ELF-1 (cell line): ENCODE measurements around the gene GPR27.
A peak's percentile ranks its signal among the peaks of the same experiment; 100 is the strongest.

Experiments used
- DNase-seq: peaks from one replicate; pipeline ENCODE4 v3.0.0-alpha.2; 2016; ENCODE audit warnings: low read depth, low spot score

GPR27 gene

DNA sequence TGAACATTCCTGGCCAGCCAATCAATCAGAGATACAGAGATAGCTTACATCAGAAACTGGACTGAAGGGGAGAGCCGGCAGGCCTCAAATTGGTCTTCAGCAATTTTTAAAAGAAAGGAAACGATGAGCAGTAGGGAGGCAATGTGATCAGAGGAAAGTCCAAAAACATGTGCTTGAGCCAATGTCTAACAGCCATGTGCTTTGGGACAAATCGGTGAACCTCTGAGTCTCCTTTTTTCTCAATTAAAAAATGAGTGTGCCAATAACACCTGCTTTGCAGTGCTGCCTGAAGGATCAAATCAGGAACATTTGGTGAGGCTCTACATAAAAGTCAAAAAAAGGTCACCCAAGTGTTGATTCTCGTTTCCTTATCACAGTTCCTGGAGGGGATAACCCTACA is 21.0 kb upstream of the GPR27 start:
- DNase-seq = no peak

DNA sequence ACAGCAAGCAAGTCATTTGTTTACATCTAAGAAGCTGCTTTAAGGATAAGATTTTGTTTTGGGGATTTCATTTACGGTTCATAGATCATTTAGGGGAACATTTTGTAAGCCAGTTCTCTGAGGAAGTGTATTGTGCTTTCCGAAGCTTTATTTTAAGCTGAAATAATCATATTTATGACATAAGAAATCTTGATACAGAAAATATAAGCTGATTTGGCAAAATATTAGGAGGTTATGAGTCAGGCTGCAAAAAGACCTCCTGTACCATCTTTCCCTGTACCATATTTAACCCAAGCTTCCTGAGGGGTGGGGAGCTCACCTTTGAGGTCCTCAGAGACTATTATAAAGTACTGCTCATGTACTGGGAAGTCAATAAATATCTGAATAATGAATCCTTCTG is 20.3 kb upstream of the GPR27 start:
- no peak for DNase-seq

DNA sequence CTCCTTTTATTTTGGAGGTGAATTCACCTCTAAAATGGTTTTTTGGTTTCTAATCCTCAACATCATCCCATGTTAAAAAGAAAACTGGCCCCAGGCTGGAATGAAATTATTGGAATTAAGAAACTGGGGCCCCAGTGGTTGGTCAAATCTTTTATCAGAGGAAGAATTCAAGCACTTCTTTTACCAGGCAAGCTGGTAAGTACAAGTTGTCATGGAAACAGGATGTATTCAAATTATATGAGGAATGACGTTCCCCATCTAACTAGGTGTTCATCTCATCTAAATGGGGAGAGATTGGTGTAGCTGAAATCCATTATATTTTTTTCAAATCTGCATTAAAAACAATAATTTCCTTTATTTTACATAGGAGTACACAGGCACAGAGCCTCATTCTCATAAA is 18.8 kb upstream of the GPR27 start:
- DNase-seq = no peak

DNA sequence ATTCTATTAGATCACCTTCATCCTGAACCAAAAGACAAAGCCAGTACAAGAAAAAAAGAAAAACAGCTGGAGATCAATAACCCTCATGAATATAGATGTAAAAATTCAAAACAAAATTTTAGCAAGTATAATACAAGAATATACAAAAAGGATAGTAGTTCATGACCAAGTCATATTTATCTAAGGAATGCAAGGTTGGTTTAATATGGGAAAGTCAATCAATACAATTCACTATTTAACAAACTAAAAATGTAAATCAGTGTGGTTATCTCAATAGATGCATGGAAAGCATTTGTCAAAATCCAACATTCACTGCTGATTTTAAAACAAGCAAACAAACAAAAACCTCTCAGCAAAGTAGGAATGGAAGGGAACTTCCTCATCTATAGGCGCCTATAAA is 11.0 kb upstream of the GPR27 start:
- DNase-seq = no peak

DNA sequence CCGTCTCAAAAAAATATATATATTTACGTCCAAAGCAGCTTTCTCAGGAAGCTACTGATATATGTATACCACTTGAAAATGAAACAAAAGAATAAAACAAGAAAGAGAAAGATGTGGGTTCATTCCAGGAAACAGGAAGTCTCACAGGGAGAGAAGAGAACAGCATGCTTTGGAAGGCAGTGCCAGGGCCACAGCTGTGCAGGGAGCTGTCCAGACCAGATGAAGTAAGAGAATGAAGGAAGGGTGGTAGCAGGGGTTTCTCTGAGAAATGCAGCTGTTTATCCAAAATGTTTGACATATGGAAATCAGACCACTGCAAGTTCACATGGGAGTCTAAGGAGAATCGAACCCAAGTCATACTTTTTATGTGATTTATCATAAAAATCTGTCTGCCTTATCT is 8.9 kb upstream of the GPR27 start:
- DNase-seq = no peak

DNA sequence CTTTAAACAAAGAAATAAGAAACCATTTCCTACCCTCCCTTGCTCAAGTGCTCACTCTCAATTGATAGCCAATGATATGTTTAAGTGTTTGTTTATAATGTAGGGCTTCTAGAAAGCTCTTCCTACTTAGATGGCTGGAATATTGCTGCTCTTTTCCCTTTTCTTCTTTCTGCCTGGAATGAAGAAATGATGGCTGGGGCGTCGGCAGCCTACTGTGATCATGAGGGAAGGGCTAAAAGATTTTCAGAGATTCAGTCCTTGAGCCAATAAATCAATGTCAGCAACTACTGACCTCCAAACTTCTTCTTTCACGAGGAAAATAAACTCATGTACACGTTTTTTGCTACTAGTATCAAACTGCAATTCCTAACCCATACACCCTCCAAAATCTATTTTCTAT is 2.1 kb upstream of the GPR27 start:
- no peak for DNase-seq

DNA sequence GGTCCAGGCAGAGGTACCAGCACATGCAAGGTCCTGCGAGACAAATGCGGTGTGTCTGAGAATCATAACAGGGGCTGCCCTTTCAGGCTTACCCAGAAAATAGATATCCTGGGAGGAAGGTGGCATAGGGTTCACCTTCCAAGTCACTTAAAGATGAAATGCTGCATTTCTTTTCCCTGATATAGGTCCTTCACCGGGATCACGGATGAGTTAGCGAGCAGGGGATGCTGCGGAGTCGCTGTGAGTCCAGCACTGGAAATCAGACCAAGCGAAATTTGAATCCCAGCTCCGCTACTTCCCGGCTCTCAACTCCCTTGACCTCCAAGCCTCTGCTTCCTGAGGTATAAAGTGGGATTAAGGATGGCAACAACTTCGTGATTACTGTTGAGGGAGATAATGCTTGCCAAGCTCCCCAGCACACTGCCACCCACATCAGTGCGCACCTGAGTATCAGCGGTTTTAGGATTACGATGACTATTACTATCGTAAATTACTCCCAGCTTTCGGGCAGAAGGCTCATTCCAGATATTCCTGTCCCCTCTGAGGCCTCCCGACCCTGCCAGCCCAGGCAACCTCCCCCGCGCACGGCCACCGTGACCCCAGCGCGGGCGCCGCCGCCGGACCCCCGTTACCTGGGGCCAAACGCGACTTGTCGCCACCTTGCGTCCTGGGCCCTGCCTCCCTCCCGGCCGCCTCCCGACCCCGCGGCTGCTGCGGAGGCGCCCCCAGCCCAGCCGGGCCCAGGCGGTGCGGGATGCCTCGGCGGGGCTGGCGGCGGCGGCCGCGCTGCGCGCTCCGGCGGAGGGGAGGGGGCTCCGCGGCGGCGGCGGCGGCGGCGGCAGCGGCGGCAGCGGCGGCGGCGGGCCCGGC is 589 bp upstream of the GPR27 start:
- DNase-seq = peak; percentile 24

DNA sequence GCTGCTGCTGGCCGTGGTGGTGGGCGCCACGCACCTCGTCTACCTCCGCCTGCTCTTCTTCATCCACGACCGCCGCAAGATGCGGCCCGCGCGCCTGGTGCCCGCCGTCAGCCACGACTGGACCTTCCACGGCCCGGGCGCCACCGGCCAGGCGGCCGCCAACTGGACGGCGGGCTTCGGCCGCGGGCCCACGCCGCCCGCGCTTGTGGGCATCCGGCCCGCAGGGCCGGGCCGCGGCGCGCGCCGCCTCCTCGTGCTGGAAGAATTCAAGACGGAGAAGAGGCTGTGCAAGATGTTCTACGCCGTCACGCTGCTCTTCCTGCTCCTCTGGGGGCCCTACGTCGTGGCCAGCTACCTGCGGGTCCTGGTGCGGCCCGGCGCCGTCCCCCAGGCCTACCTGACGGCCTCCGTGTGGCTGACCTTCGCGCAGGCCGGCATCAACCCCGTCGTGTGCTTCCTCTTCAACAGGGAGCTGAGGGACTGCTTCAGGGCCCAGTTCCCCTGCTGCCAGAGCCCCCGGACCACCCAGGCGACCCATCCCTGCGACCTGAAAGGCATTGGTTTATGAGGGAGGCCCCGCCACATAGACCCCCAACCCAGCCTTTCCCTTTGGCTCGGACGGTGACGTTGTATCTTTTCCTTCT is 1.1 kb downstream of the GPR27 start:
- DNase-seq = peak; percentile 43

DNA sequence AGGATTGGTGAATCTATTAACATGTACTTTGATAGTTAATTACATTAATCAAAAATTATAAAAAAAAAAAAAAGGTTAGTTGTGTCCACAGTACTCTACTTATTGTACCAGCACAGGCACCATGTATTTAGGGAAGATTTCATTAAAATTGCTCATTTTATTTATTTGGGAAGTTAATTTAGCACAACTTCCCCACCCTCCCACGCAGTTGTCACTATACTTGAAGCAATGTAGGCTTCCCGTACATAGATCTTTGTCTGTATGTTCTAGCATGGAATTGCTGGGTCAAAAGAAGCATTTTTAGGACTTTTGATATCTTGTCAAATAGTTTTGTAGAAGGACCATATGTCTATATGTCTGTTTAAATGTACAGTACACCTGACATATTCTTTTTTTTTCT is 4.4 kb downstream of the GPR27 start:
- no peak for DNase-seq

DNA sequence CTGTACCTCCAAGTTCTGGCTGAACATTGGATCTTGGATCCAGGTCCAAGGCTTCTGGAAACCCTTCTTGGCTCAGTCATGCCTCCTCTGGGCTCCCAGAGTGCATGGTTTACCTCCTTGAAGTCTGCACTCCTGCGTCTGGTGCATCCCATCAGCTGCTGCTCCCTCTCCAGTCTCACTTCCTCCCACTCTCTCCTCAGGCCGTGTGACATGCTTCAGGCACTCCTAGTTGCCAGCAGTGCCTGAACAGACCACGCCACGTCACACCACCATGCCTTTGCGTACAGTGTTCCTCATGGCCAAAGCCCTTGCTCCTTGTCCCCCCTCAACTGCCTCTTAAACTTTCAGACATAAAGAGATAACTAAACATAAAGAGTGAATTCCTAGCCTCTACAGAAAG is 5.7 kb downstream of the GPR27 start:
- DNase-seq = no peak

DNA sequence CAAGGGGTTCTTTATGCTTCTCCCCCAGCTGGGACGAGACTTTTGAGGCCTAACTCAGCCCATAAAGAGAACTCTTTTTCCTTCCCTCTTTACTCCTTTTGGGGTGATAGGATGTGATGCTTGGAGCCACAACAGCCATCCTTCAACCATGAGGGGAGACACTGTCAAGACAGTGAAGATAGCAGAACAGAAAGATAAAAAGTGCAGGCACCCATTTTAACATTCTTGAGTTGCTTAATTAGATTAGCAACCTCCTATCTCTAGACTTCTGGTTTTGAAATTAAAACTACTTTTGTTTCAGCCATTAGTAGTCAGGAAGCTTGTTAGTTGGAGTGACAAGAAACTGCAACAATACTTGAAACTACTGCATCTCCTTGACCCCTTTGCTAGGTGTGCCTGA is 6.5 kb downstream of the GPR27 start:
- no peak for DNase-seq

DNA sequence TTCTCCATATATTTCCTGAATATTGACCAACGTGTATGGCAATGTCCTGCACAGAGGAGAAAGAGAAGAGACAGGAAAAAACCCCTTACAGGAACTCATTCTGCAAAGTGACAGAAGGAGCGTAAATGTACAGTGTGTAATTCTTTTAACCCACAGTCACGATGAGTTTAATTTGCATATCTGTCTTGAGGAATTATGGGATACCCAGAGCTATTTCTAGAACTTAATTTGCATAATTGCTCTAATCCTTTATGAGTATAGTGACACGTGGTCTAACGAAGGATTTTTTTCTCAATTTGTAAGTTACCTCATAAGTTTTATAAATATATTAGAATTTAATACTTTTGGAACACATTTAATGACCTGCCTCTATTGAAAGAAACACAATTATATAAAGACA is 9.8 kb downstream of the GPR27 start:
- DNase-seq = no peak

DNA sequence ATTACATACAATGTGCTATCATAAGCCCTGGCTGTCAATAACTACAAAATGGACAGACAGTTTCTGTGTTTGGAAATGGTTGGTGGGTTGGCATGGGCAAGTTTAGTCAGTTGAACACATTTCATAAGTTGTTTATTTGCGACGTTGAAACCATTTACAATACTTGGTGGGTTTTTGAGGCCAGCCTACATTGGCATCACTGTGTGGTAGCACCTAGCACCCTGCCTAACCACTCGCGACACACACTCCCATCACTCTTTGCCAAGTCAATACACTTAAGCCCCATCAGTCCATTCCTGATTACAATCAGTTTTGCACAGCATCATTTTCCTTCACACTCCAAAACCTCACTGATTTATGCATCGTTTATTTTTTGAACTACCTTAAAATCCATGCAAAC is 17.5 kb downstream of the GPR27 start:
- no peak for DNase-seq

DNA sequence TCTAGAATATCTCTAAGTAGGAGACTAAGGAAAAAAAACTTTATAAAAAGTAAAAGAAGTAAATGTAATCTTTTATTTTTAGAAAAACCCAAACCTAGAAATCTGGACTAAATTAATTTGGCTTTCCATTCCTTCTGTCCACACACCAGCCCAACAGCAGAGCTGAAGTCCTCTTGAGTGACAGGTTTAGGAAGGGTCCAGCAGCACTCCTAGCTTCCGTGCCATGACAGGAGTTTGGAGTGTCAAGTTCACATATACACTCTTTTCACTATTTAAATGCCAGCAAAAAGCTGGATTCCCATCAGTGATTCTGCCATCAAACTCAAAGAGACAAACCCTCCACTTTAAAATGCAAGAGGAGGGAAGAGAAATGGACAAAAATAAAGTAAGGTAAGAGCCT is 18.2 kb downstream of the GPR27 start:
- no peak for DNase-seq

DNA sequence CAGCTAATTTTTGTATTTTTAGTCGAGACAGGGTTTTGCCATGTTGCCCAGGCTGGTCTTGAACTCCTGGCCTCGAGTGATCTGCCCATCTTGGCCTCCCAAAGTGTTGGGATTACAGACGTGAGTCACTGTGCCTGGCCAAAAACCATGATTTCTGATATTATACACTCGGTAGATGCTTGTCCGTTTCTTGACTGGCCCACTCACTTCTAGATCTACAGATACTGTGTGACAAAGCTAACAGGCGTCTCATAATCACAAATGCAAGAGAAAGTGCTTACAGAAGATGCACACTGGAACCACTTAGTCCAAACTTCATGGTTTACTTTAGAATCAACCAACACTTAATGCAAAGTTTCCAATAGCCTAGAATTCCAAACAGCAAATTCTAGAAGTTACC is 22.9 kb downstream of the GPR27 start:
- DNase-seq = no peak

DNA sequence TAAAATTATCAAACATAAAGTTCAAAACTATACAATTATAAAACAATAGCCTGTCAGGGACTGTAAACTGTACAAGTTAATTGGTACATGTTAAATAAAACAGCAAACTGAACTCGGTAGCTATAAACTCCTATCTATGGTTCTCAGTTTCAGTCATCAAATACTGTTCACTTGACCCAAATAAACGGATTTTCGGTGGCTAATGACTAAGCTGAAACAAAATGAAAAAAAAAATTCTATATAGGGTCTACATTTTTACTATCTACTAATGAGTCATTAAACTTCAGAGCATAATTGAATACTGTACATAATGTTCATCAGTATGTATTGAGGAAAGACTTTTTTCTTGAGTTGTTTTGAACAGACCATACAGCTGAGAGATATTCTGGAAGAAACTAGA is 24.7 kb downstream of the GPR27 start:
- DNase-seq = no peak

DNA sequence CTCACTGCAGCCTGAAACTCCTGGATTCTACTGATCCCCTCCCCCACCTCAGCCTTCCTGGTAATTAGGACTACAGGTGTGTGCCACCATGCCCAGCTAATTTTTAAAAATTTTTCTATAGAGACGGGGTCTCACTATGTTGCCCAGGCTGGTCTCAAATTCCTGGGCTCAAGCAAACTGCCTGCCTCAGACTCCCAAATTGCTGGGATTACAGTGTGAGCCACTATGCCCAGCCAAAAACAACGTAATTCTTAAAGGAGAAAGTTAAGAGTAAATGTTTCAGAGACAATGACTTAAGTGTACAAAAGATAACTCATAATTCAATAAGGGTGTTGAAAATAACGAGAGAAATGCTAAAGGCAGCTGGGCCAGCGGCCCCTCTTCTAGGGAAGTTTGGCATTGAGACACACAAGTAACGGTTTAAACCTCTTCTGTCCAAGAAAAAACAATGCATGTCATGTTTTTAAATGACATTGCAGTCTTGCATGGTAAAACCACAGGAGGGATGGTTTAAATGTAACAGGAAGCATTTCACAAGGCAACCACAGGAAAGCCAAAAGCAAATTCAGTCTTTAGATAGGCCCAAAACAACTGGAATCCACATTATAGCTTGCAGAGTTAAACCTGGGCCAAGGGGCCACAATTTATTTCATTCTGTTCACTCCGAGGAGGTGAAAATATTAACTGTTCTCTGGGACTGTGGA is 26.2 kb downstream of the GPR27 start:
- no peak for DNase-seq

DNA sequence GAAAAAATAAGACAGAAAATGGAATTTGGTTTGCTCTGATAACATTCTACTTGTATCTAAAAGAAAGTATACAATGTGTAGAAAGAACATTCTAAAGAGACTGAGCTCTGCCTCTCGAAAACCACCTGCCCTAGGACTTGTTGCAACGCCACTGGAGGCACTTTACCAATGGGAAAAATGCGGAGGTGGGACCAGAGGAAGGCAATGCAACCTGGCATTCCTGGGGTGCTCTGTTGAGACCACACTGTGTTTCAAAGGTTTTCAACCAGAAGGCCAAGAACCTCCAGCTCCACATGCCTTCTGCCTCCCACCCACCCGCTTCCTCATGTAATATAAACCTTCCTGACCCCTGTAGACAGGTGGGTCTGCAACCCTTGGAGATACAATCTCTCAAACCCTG is 26.8 kb downstream of the GPR27 start:
- DNase-seq = no peak

DNA sequence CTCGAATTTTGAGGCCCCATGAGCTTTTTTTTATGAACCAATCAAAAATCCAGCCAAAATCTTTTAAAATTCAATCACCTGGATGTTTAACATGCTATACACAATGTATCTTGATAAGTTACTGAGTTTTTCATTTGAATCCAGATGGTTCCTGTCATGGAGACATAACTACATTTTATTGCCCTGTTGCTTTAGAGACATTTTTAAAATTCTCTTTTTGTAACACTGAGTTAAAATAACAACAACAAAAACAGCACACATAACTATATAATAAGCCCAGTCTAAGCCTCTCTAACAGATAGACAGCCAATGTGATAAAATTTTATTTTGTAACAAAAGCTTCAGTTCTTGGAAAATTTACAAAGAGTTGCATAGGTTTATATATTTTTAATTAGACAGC is 29.5 kb downstream of the GPR27 start:
- no peak for DNase-seq

DNA sequence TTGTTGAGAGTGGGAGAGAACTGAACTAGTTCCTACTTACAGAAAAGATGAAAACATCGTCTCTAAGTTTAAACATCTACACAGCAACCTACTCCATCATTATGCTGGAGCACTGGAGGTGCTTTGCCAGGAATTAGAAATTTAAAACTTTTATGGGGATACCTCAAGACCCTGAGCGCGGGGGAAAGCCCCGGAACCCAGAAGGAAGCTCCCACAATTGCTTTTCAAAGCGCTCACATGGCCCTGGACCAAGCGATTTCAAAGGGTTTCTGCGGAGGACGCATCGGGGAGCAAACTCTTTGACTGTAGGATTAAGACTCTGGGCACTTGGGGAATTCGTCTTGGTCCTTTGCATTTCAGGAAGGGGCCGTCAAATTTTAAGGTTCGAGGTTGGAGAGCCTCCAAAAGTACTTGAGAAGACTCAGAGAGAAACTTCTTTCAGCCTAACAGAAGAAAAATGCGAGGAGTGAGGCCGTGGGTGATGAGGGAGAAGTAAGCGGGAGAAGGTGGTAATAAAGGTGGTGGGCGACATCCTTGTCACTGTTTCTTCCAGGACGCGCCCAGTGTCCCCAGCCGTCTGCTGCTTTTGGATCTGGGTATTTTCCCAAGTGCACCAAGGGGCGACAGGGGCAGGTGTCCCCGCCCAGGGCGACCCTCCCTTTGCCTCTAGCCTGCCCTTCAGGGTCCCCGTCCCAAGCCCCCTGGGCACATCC is 30.7 kb downstream of the GPR27 start:
- peak; percentile 23 for DNase-seq

DNA sequence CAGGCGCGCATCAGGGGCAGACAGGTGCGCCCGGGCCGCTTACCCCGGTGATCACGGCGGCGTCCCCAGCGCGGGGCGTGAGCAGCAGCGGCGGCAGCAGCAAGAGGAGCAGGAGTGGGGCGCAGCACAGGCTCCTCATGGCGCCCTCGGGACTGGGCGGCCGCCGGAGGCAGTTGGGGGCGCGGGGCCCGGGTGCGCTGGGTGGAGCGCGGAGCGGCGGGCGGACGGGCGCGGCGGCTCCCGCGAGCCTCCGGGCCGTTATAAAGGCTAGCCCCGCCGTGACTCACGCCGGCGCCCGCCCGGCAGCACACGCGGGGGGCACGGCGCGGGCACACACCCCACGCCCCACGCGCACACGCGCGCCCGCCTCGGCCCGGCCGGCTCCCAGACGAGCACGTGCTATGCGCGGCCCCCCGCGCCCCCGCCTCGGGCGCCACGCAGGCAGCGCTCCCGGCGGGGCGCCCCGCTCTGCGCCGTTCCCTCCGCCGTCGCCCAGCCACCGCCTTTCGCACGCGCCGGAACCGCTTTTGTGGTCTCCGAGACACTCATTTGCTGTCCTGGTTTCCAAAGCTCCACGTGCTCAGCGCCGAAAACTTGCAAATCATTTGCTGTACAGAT is 31.4 kb downstream of the GPR27 start, which contains the start of gene PROK2:
PROK2 (minus strand) TSS at position 235 of the 618 bp plus-strand sequence; CDS start at position 139, 96 bp downstream.
- DNase-seq = peak; percentile 19
